Effector memory CD8-positive, alpha-beta T cell (primary cell): ENCODE results near the gene SLC22A31.
"Not testable (repeated sequence)": the region's sequence is repeated elsewhere in the genome, so short reads cannot be mapped to it uniquely, and the experiment has no call there.

Experiments used
- ATAC-seq: fragments of 150-1000 bp; cut with Tn5 transposase; replicated peaks from 2 replicates; pipeline ENCODE4 v1.10.0; 2021; ENCODE audit warnings: mild to moderate bottlenecking, moderate library complexity
- DNase-seq, 3 experiments: peaks; one replicate each; pipeline ENCODE4 v3.0.0; 2021
- H3K27ac Mint-ChIP-seq, 2 donors: one replicate each; pipeline ENCODE4 v1.8.0; 2022; ENCODE audit warnings: mild to moderate bottlenecking in 2 of 2, mixed read lengths in 2 of 2, moderate library complexity in 2 of 2
- H3K27me3 Mint-ChIP-seq, 2 donors: one replicate each; pipeline ENCODE4 v1.8.0; 2022; ENCODE audit warnings: mixed read lengths in 2 of 2
- H3K36me3 Mint-ChIP-seq: one replicate; pipeline ENCODE4 v1.8.0; 2022; ENCODE audit warnings: mild to moderate bottlenecking, moderate library complexity, mixed read lengths; ENCODE audit not compliant: insufficient read depth
- H3K4me1 Mint-ChIP-seq, 2 donors: one replicate each; pipeline ENCODE4 v1.8.0; 2022; ENCODE audit warnings: low read depth in 2 of 2, mixed read lengths in 2 of 2
- H3K4me3 Mint-ChIP-seq, 2 donors: one replicate each; pipeline ENCODE4 v1.8.0; 2022; ENCODE audit warnings: mild to moderate bottlenecking in 2 of 2, mixed read lengths in 2 of 2, moderate library complexity in 2 of 2
- H3K9me3 Mint-ChIP-seq, 2 donors: one replicate each; pipeline ENCODE4 v1.8.0; 2022; ENCODE audit warnings: mixed read lengths in 2 of 2
- total RNA-seq, 9 experiments: gene quantifications; one replicate each; lab custom pipeline; 2026; lab: John Stamatoyannopoulos, UW

SLC22A31 gene
- 0 to 0.30 (median 0) reads per million in 9 experiments for total RNA-seq

DNA sequence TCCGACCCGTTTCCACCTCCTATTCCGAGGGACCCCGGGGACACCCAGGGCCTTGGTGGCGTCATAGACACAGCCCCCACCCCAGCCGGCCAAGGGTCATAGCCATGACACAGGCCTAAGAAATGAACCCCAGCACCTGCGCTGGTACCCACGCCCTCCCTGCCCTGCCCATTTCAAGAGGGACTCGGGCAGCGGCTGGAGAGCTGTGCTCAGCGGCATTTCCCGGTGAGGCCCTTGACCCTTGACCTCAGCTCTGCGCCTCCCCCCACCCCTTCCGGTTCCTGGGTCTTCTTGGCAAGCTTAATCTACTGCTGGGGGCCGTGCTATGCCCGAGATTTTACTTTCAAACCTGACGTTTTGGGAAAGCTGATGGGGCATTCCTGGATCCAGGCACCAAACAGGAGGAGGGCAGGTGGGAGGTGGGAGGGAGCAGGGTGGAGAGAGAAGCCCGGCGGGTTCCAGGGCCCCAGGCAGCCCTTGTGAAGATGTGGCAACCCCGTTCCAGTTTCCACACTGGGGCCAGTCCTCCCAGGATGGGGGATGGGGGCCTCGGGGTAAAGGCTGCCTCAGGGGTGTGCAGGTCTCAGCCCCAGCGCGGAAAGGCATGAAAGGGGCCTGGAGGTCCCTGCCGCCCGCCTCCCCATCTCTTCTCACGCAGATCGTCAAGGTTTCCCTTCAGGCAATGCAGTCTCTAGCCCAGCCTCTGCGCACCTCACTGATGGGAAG, at the start of gene SLC22A31:
Gene SLC22A31, minus strand, starts transcription at position 414 of the 726 bp plus-strand sequence. Its CDS starts 36 bp downstream, at position 378.
- H3K27me3 Mint-ChIP-seq, result peaks cover 41 to 69% of the 10 kb centered on the region in 2 donors
- no peaks in the 10 kb centered on the region for H3K9me3 Mint-ChIP-seq
- H3K4me3 Mint-ChIP-seq, result peak within 1 kb of the TSS; percentile 46 to 48
- peaks cover 0 to 2% of the 10 kb centered on the region in 2 donors for H3K4me1 Mint-ChIP-seq
- ATAC-seq, result no peak
- peak within 1 kb of the TSS in 1 of 2 donors; percentile 46 for H3K27ac Mint-ChIP-seq
- no peaks in the 10 kb centered on the region for H3K36me3 Mint-ChIP-seq
- DNase-seq, result no peak

DNA sequence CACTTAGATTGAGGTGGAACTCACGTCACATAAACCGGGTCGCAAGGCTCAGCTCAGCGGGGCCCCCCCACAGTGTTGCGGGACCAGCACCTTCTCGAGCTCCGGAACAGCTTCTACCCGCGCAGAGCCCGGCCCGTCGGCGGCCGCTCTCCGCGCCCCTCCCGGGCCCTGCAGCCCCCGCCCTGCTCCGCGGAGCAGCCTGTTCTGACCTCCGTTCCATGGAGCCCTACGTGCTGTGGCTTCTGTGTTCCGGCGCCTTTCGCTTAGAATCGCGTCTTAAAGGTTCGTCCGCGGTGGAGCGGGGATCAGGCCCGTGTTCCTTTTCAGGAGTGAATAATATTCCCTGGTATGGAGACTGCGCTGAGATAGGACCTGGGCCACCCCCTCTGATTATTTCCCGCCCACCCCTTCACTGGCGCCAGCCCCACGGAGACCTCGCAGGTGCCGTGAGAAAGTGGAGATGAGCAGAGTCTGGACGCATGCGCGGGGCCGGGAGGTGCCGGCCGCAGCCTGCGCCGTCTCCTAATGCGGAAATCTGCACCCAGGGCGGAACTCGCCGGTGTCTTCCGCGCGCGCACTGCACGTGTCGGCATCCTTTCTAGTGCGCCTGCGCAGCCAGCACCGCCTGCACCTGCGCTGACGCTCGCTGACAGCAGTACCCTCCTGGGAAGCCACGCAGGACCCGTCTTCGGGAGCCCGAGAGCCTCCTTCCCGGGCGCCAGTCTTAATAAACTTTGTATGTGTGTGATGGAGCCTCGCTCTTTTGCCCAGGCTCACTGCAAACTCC, 48.1 kb upstream of the SLC22A31 start:
- Mint-ChIP-seq H3K27me3 (no peaks in the 10 kb centered on the region), H3K4me3 (peak overlapping the region; percentile 58 to 69), H3K9me3 (peaks cover 2 to 8% of the 10 kb centered on the region in 2 donors), H3K4me1 (no peaks in the 10 kb centered on the region), H3K27ac (no peak overlapping the region), H3K36me3 (peaks cover 5% of the 10 kb centered on the region)
- ATAC-seq (no peak), DNase-seq (no peak)

DNA sequence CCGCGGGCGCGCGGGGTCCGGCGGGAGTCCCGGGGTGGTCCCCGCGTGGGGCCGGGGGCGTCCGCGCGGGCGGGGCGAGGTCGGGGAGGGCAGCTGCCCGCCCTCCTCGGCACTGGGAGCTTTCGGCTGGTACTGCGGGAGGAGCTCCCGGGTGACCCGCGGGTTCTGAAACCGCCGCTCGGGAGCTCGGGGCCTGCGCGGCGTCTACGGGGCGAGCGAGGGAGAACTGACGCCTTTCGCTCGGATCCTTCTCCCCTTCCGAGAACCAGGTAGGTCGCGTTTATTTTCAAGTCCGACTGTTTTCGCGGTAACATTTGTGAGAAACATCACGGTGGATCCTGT, 47.4 kb upstream of the SLC22A31 start:
- H3K9me3 Mint-ChIP-seq, H3K4me1 Mint-ChIP-seq, DNase-seq, H3K27ac Mint-ChIP-seq, H3K27me3 Mint-ChIP-seq, H3K36me3 Mint-ChIP-seq, ATAC-seq: not testable (repeated sequence)
- peak overlapping the region; percentile 58 to 69 for H3K4me3 Mint-ChIP-seq

- Mint-ChIP-seq H3K27me3 (no peaks in the 10 kb centered on the region), H3K4me1 (no peaks in the 10 kb centered on the region), H3K36me3 (peaks cover 5% of the 10 kb centered on the region), H3K4me3 (peak overlapping the region; percentile 58 to 69), H3K27ac (no peak overlapping the region), H3K9me3 (peaks cover 2 to 8% of the 10 kb centered on the region in 2 donors)
- DNase-seq, result peak; percentile 92 to 96 (median 93)
- ATAC-seq, result peak; percentile 83
These were observed 46.8 kb upstream of the SLC22A31 start for GRCh38 chr16:89246903-89247733.

DNA sequence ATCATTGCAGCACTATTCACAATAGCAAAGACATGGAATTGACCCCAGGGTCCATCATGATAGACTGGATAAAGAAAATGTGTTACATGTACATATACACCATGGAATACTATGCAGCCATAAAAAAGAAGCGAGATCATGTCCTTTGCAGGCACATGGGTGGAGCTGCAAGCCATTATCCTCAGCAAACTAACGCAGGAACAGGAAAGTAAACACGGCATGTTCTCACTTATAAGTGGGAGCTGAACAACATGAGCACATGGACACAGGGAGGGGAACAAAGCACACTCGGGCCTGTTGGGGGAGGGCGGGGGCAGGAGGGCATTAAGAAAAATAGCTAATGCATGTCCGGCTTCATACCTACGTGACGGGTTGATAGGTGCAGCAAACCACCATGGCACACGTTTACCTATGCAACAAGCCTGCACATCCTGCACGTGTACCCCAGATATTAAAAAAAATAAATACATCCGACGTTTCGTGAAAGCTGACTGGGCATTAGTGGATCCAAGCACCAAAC, 46.1 kb upstream of the SLC22A31 start:
- H3K27me3 Mint-ChIP-seq, result no peaks in the 10 kb centered on the region
- peaks cover 10% of the 10 kb centered on the region for H3K36me3 Mint-ChIP-seq
- DNase-seq, result no peak
- no peak overlapping the region for H3K27ac Mint-ChIP-seq
- peaks cover 3 to 4% of the 10 kb centered on the region in 2 donors for H3K4me1 Mint-ChIP-seq
- ATAC-seq, result no peak
- peaks cover 2 to 8% of the 10 kb centered on the region in 2 donors for H3K9me3 Mint-ChIP-seq
- H3K4me3 Mint-ChIP-seq, result peak overlapping the region; percentile 58 to 69

GRCh38 chr16:89244754-89245153, 44.4 kb upstream of the SLC22A31 start:
- Mint-ChIP-seq H3K36me3 (peaks cover 20% of the 10 kb centered on the region), H3K9me3 (no peaks in the 10 kb centered on the region), H3K4me1 (peaks cover 7 to 10% of the 10 kb centered on the region in 2 donors), H3K27me3 (no peaks in the 10 kb centered on the region), H3K27ac (no peak overlapping the region), H3K4me3 (no peak overlapping the region)
- ATAC-seq, result no peak
- no peak for DNase-seq

GRCh38 chr16:89244264-89244663, 43.9 kb upstream of the SLC22A31 start:
- H3K4me3 Mint-ChIP-seq, H3K4me1 Mint-ChIP-seq, H3K27me3 Mint-ChIP-seq, H3K9me3 Mint-ChIP-seq, ATAC-seq, DNase-seq: not testable (repeated sequence)
- H3K36me3 Mint-ChIP-seq, result peaks cover 20% of the 10 kb centered on the region
- H3K27ac Mint-ChIP-seq, result peak overlapping the region in 1 of 2 donors; percentile 54

GRCh38 chr16:89243664-89244063, 43.3 kb upstream of the SLC22A31 start:
- no peaks in the 10 kb centered on the region for H3K9me3 Mint-ChIP-seq
- peak overlapping the region; percentile 54 to 76 for H3K27ac Mint-ChIP-seq
- peaks cover 7 to 10% of the 10 kb centered on the region in 2 donors for H3K4me1 Mint-ChIP-seq
- peaks cover 16% of the 10 kb centered on the region for H3K36me3 Mint-ChIP-seq
- DNase-seq, result no peak
- no peak for ATAC-seq
- H3K4me3 Mint-ChIP-seq, result no peak overlapping the region
- H3K27me3 Mint-ChIP-seq, result no peaks in the 10 kb centered on the region

GRCh38 chr16:89242795-89243200, 42.5 kb upstream of the SLC22A31 start:
- H3K27me3 Mint-ChIP-seq, result no peaks in the 10 kb centered on the region
- H3K36me3 Mint-ChIP-seq, result peaks cover 16% of the 10 kb centered on the region
- DNase-seq (no peak), ATAC-seq (no peak)
- H3K4me1 Mint-ChIP-seq, result peaks cover 7 to 10% of the 10 kb centered on the region in 2 donors
- no peaks in the 10 kb centered on the region for H3K9me3 Mint-ChIP-seq
- peak overlapping the region in 1 of 2 donors; percentile 38 for H3K4me3 Mint-ChIP-seq
- peak overlapping the region; percentile 66 to 73 for H3K27ac Mint-ChIP-seq

- H3K4me3 Mint-ChIP-seq, result peak overlapping the region; percentile 86
- DNase-seq, result peak; percentile 83 to 87 (median 83)
- H3K4me1 Mint-ChIP-seq, result peaks cover 7 to 10% of the 10 kb centered on the region in 2 donors
- peak overlapping the region; percentile 98 for H3K27ac Mint-ChIP-seq
- no peaks in the 10 kb centered on the region for H3K9me3 Mint-ChIP-seq
- ATAC-seq, result peak; percentile 88
- no peaks in the 10 kb centered on the region for H3K27me3 Mint-ChIP-seq
- H3K36me3 Mint-ChIP-seq, result peaks cover 16% of the 10 kb centered on the region
These were observed 41.1 kb upstream of the SLC22A31 start for GRCh38 chr16:89241187-89242007.

DNA sequence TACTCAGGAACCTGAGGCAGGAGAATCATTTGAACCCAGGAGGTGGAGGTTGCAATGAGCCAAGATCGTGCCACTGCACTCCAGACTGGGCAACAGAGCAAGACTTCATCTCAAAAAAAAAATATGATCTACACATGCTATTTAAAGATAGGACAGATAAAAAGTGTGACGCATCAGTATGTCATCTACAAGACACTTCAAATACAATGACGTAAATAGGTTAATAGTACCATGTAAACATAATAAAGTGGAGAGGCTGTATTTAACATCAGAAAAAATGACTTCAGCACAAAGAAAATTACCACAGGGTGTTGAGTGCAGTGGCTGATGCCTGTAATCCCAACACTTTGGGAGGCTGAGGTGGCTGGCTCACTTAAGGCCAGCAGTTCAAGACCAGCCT, 37.4 kb upstream of the SLC22A31 start:
- peaks cover 0 to 7% of the 10 kb centered on the region in 2 donors for H3K9me3 Mint-ChIP-seq
- ATAC-seq (no peak), DNase-seq (no peak)
- H3K27ac Mint-ChIP-seq, result no peak overlapping the region
- H3K4me3 Mint-ChIP-seq, result no peak overlapping the region
- H3K4me1 Mint-ChIP-seq, result peaks cover 7 to 10% of the 10 kb centered on the region in 2 donors
- H3K36me3 Mint-ChIP-seq, result peaks cover 16% of the 10 kb centered on the region
- no peaks in the 10 kb centered on the region for H3K27me3 Mint-ChIP-seq

GRCh38 chr16:89233678-89234490, 33.5 kb upstream of the SLC22A31 start:
- no peak overlapping the region for H3K4me3 Mint-ChIP-seq
- ATAC-seq (no peak), DNase-seq (no peak)
- H3K27ac Mint-ChIP-seq, result no peak overlapping the region
- no peaks in the 10 kb centered on the region for H3K27me3 Mint-ChIP-seq
- H3K9me3 Mint-ChIP-seq, result peaks cover 0 to 7% of the 10 kb centered on the region in 2 donors
- H3K4me1 Mint-ChIP-seq, result no peaks in the 10 kb centered on the region
- H3K36me3 Mint-ChIP-seq, result peaks cover 7% of the 10 kb centered on the region
